Stimulated activated naive CD8-positive, alpha-beta T cell treated with anti-CD3 and anti-CD28 coated beads, Interleukin-15, Interleukin-2, amounts not matched to agents 100 U/mL and 50 U/mL, for 24 hours (primary cell): Measurements from ENCODE around the gene ELOVL5.
"Not testable (repeated sequence)": the region's sequence is repeated elsewhere in the genome, so short reads cannot be mapped to it uniquely, and the experiment has no call there.

Experiments
- ATAC-seq: fragments of 150-1000 bp; cut with Tn5 transposase; one replicate; pipeline ENCODE4 v1.10.0; 2021
- DNase-seq: peaks from one replicate; pipeline ENCODE4 v3.0.0; 2021

Gene ELOVL5

DNA sequence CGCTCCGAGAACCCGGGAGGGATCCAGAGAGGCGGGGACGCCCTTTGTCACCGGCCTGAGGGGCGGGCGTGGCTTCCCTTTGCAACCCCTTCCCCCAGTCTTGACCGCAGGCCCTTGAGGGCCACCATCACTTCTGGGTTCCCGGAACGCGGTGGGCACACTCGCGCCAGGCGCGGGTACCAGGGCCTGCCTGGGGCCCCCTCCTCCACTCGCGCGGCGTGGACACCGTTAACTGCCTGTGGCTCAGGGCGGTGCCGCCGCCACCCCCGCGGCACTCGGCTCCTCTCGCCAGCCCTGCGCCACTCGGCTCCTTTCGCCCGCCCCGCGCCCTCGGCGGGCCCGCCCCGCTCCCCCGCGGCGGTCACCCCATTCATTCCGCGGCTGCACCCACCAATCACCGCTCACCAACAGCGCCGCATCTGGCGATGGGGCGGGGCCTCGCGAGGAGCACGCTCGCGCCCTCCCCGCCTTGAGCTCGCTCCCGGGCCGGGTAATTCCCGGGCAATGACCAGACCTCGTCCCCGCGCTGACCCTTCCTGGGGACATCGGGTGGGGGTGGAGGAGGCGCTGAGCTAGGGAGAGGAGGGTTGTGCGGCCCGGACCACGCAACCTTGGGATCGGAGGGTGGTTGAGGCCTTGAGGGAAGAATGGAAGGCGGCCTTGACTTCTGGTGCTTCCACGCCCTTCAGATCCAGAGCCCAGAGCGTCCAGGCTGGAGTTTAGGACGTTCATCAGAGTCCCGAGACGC, 10.5 kb upstream of the ELOVL5 start:
- DNase-seq = peak; percentile 93
- ATAC-seq = peak; percentile 96

DNA sequence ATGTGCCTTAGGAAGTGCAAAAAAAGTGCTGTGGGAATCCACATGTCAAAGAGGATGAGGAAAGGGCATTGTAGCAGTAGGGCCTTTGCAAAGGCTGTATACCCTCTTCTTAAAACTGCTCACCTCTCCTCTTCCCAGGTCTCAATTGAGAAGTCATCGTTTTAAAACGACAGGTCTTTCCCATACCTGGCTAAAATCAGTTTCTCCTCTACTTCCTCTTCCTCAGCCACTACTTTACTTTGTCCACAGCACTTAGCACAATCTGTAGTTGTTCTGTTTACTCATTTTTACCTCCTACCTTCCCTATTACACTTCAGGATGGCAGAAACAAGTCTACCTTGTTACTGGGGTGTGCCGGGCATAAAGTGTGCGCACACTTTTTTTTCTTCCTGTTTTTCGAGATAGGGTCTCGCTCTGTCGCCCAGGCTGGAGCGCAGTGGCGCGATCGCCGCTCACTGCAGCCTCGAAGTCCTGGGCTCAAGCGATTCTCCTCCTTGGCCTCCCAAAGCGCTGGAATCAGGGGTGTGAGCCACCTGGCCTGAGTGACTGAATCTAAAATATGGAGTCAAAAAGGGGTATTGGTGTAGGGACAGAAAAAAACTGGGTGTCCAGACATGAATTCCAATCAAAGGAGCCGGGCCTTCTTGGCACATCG, 9.8 kb upstream of the ELOVL5 start:
- DNase-seq (no peak), ATAC-seq (peak; percentile 0)

DNA sequence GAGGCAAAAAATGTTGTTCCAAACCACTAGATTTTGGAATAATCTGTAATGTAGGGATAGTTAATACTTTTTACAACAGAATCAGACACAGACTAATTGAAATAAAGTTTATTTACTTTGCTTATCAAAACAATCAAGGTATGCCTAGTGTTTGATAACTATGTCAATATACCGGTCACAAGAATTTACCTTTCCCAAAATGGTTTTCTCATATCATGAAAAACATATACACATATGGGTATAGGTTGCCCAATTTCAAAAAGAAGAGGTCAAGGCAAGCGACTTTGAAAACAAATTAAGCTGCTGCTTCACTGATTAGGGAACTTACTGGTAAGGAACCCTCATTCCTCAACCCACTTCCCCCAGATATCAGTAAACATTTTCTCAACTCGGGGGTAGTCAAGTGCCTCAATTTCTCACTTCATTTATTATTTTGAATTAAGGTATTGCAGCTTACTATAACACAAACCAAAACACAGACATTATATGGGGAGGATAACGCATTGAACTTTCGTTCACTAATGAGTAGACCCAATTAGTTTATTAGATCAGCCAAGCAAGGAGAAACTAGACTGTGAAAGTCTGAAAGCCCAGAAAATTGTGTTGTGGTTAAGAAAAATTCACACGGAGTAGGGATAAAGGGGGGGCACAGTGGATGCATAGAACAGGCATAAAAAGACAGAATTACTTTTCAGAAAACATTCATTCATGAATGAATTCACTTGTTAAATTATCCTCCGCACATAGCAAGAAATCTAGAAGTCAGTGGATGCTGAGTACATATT, 9.0 kb upstream of the ELOVL5 start:
- DNase-seq (no peak), ATAC-seq (no peak)

DNA sequence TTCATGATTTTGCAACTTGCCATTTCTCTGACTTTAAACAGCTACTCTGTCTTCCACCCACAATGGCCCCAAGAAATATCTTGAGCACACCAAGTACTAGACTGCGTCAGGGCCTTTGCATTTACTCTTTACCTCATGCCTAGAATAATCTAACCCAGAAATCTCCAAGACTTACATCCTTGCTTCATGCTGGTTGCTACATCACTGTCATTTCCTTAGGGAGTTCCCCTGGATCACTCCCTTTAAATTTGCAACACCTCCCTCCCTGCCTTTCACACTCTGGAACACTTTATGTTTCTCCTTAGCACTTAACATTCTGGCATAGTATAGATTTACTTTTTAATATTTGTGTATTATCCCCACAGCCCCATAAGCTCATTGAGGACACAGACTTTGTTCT, 4.9 kb upstream of the ELOVL5 start:
- no peak for ATAC-seq
- no peak for DNase-seq

- DNase-seq (no peak), ATAC-seq (no peak)
Measured at GRCh38 chr6:53352360-53352759, 3.6 kb upstream of the ELOVL5 start.

DNA sequence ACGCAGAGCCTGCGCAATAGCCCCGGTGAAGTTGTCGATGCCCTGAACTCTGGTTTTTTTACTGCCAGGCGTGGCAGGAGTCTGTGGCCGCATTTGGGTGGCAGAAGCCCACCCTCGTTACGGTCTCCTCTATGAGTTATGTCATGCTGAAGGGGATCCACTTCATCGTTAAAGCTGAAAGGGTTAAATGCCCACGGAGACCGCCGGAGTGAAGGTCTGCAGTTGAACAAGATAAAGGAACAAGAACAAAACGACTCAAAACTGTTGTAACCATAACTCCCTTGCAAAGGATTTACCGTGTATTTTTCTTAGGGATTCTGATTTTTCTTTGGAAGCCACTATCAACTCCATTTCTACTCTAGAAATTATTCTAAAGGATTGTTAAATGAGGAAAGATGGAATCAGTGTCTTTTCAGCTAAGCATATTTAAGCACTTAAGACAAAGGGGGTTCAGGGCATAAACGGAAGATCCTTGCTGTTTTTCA, 501 bp upstream of the ELOVL5 start:
- ATAC-seq (no peak), DNase-seq (no peak)

DNA sequence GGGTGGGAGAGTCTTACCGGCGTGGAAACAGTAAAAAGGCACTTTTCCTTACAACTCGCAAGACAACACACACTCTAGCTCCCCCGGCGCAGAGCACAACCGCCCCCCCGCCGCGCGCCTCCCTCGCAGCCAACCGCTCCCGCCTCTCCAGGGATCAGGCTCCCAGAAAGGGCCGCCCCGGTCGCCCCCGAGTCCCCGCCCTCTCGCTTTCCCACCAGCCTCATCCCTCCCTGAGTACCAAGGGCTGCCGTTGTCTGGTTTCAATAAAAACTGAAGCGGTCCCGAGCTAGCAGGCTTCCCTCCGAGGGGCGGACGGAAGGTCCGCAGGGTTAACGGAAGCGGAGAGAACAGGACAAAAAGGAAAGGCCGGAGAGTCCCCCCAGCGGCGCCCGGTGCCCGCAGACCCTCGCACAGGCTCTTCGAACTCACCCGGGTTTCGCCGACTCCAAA, 804 bp downstream of the ELOVL5 start:
- DNase-seq (peak; percentile 63), ATAC-seq (peak; percentile 36)

DNA sequence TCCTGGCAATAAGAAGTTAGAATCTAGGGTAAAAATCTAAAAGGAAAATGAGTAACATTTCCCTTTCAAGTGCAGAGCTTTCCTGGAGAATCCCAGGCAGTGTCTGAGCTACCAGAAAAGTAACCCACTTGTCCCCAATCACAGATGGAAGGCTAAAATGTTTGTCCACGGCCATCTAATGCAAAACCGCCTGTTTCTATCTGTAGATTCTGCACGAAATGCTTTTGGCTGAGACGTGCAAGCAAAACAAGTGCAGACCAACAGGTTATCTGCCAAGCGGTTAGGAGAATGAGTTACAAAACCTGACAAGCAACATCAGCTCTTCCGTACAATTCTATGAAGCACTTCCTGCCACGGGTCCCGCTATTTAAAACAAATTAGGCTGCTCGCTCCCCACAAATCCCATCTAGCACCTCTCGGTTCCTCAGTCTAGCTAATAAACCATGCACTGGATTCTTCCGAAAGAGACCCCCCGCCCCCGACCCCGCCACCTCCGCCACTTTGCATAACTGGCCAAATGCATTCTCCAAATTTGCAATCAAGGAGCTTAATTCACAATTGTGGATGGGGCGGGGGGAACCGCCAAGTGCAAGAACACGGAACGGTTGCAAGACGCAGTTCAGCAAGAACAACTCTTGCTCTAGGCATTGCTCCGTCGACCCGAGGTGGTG, 1.4 kb downstream of the ELOVL5 start:
- DNase-seq (no peak), ATAC-seq (peak; percentile 6)

GRCh38 chr6:53346049-53346448, 2.7 kb downstream of the ELOVL5 start:
- DNase-seq, ATAC-seq: not testable (repeated sequence)

DNA sequence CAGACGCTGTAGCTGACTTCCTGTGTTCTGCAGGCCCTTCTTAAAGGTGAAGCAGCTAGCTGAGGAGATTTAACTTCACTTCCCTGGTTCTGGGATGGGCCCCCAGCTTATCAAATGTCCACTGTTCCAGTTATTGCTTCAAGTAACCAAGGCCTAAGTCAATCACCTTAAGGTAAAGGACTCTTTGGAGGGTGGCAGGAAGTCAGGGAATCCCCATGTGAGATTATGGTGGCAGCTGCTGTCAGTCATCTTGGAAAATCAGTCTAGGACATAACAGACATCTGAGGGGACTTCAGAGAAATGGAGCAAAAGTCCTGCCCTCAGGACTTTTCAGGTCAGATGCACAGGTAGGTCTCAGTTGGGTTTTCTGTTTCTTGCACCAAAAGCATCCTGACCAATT, 3.8 kb downstream of the ELOVL5 start:
- ATAC-seq (no peak), DNase-seq (no peak)

GRCh38 chr6:53343092-53343491, 5.7 kb downstream of the ELOVL5 start:
- DNase-seq (no peak), ATAC-seq (no peak)

DNA sequence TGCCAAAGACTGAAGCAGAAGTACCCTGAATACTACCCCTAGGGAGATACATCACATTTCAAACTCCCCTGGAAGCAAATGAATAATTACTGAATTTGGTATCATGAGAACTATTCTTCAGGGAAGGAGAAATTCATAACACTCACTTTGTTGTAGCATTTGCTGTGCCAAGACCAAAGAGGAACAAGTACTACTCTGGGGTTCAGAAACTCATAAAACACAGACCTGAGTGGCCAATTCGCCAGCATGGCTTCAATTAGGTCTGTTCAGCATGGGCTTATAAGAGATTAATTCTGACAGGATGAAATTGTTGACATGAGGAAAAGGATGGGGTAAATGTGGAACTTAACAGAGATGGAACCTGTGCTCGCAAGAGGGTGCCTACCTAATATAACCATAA, 6.5 kb downstream of the ELOVL5 start:
- ATAC-seq = no peak
- DNase-seq = no peak

DNA sequence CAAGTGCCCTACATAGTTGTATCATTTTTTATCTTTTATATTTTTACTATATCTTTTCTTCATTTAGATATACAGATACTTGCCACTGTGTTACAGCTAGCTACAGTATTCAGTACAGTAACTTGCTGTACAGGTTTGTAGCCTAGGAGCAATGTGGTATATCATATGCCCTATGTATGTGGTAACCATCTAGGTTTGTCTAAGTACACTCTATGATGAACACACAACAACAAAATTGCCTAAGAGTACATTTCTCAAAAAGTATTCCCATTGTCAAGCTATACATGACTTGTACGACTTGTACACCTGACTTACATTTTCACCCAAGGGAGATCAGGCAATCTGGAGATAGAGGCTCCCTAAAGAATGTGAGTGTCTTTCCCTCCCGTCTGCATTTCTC, 8.2 kb downstream of the ELOVL5 start:
- no peak for ATAC-seq

GRCh38 chr6:53339424-53339823, 9.3 kb downstream of the ELOVL5 start:
- DNase-seq = no peak
- no peak for ATAC-seq

More for the DNA sequence above, 8.2 kb downstream of the ELOVL5 start:
- no peak for DNase-seq

DNA sequence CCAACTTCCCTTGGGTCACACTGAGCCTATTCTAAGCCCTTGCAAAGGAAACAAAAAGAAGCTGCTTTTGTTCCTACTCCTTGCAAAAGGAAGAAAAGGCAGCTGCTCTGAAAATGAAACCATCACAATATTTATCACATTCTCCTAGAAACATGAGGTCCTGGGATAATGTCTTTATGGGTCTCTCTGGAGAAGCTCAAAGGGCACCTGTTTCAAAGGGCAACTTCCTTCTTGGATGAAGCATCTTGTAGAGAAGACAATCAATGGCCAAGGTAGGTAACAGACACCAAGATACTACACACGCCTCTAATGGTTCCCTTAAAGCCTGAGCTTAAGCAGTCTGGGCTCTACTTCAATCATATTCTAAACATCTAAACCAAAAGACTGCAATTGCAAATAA, 10.4 kb downstream of the ELOVL5 start:
- DNase-seq = no peak
- no peak for ATAC-seq

DNA sequence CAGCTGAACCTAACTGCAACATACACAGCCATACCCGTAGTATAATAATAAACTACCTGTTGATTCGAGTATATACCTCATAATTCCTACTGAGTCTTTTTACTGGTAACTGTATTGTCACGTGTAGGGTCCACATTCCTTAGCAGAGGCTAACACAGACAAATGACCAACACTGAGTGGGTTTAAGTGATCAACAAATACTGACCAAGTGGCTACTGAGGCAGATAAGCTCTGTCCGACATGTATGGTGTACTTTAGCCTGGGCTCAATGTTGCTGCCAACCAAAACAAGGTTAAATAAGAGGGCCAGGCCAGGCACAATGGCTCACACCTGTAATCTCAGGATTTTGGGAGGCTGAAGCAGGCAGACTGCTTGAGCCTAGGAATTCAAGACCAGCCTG, 12.7 kb downstream of the ELOVL5 start:
- no peak for DNase-seq
- ATAC-seq = no peak

- ATAC-seq (peak; percentile 87), DNase-seq (peak; percentile 59)
Measured at GRCh38 chr6:53335224-53335994, 13.3 kb downstream of the ELOVL5 start.

DNA sequence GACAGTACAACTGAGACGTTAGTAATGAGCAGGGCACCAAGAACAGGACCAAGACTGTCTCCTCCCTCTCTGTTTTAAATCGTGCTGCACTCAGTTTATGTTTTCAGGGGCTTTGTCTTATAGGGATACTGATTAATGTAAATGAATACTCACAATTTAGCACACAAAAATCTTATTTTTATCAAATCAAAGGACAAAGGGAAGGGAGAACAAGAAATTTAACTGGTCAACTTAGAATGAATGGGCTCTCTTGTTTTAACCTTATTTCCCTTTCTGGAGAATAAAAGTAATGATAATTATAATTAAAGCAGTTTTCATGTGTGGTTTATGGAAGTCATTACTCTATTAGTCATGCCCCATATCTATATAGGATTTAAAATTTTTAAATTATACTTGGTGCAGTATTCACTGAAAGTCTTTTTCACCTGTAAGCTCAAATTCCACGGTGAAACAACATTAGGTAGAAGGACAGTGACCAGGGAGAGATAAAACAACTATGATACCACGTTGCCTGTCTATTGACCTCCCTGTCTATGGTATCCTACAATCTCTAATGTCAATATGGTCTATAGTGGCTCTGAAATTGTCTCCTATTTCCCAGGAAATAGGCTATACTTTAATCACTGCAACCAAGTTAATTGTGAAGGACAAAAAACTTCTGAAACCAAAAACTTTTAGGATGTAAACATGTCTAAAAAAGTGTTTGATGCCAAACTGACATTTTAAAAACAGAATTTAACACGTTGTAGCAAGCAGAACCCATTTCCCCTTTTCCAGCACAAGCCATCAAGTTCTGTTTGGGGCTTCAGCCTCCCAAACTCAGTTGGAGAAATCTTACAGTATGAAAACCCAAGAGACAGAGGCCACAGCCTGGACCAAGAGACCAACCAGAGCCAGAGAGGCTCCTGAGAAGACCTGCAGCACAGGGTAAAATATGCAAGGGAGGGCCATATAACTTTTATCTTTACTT, 15.0 kb downstream of the ELOVL5 start:
- ATAC-seq (no peak), DNase-seq (no peak)

DNA sequence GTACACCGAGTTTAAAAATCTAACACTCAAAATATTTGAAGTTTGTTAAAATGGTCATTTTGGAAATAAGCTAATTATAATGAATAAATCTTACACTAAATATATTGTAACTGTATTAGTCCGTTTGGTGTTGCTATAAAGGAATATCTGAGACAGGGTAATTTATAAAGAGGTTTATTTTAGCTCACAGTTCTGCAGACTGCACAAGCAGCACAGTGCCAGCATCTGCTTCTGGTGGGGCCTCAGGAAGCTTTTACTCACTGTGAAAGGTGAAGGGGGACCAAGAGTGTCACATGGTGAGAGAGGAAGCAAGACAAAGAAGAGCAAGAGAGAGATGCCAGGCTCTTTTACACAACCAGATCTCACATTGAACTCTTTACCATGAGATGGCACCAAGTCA, 17.1 kb downstream of the ELOVL5 start:
- ATAC-seq = no peak
- no peak for DNase-seq

- no peak for ATAC-seq
- DNase-seq = no peak
Measured at GRCh38 chr6:53330137-53330536, 18.6 kb downstream of the ELOVL5 start.
